Fibroblast of mammary gland (primary cell): Measurements from ENCODE around the gene FAM120A.
A peak's percentile ranks its signal among the peaks of the same experiment; 100 is the strongest.

ENCODE experiments used
- DNase-seq: peaks from one replicate; pipeline ENCODE4 v3.0.0-alpha.2; 2010; ENCODE audit warnings: low read depth
- H3K4me3 ChIP-seq: 2 replicates; pipeline ENCODE4 v1.5.1; 2011; ENCODE audit warnings: low read depth, mild to moderate bottlenecking, low read length, moderate library complexity; ENCODE audit not compliant: control insufficient read depth
- CTCF ChIP-seq: conservative IDR thresholded peaks from 2 replicates; pipeline ENCODE4 v1.5.1; 2011; ENCODE audit warnings: low read depth, low read length, inconsistent platforms; ENCODE audit not compliant: control insufficient read depth, insufficient read depth

FAM120A gene

GRCh38 chr9:93419023-93419422 lies 32.5 kb upstream of the FAM120A start:
- TF ChIP-seq CTCF = no peak
- no peak overlapping the region for H3K4me3 ChIP-seq
- DNase-seq = no peak

- no peak overlapping the region for H3K4me3 ChIP-seq
- no peak for TF ChIP-seq CTCF
- DNase-seq = no peak
These were observed 28.4 kb upstream of the FAM120A start for GRCh38 chr9:93422977-93423616.

- peak; percentile 34 for TF ChIP-seq CTCF
These were observed 23.7 kb upstream of the FAM120A start for GRCh38 chr9:93427655-93428379.

GRCh38 chr9:93431539-93432105 lies 19.9 kb upstream of the FAM120A start:
- no peak for TF ChIP-seq CTCF
- H3K4me3 ChIP-seq = no peak overlapping the region
- no peak for DNase-seq

More at GRCh38 chr9:93427655-93428379, 23.7 kb upstream of the FAM120A start:
- no peak for DNase-seq
- H3K4me3 ChIP-seq = no peak overlapping the region

GRCh38 chr9:93432964-93433363 lies 18.5 kb upstream of the FAM120A start:
- no peak for DNase-seq
- TF ChIP-seq CTCF = no peak
- H3K4me3 ChIP-seq = no peak overlapping the region

GRCh38 chr9:93434056-93434455 lies 17.4 kb upstream of the FAM120A start:
- H3K4me3 ChIP-seq = no peak overlapping the region
- TF ChIP-seq CTCF = no peak
- no peak for DNase-seq

- DNase-seq = no peak
- TF ChIP-seq CTCF = no peak
- no peak overlapping the region for H3K4me3 ChIP-seq
These were observed 16.1 kb upstream of the FAM120A start for GRCh38 chr9:93435386-93435785.
